Gastroesophageal sphincter (tissue), 4 donors: Measurements from ENCODE around the gene PRND. TPM values are rescaled to one million over a fixed set of nuclear protein-coding genes. Genes with fewer than 3 reads are reported as not detected.
"Not testable (repeated sequence)": the region's sequence is repeated elsewhere in the genome, so short reads cannot be mapped to it uniquely, and the experiment has no call there.

Source experiments
- ATAC-seq: fragments of 150-250 bp; one replicate; pipeline ENCODE4 v1.9.1; 2016; ENCODE audit warnings: mild to moderate bottlenecking, moderate library complexity
- H3K27ac ChIP-seq, 4 donors: fragments of 200-600 bp; sonication (generic) in 3 of 4; 1 replicate in 3 of 4; 2 replicates in 1 of 4; pipeline ENCODE4 v1.5.1; 2016 to 2019
- H3K27me3 ChIP-seq: fragments of 200-600 bp; sonication (generic); one replicate; pipeline ENCODE4 v1.5.1; 2019
- H3K36me3 ChIP-seq, 2 donors: fragments of 200-600 bp; sonication (generic); one replicate each; pipeline ENCODE4 v1.5.1; 2019; ENCODE audit warnings: control low read depth in 1 of 2
- H3K4me1 ChIP-seq, 3 donors: fragments of 200-600 bp; sonication (generic); 1 replicate in 2 of 3; 2 replicates in 1 of 3; pipeline ENCODE4 v1.5.1; 2016 to 2019; ENCODE audit warnings: control low read depth in 2 of 3
- H3K4me3 ChIP-seq, 2 donors: fragments of 200-600 bp; sonication (generic); one replicate each; pipeline ENCODE4 v1.5.1; 2019; ENCODE audit warnings: mild to moderate bottlenecking in 1 of 2, moderate library complexity in 1 of 2
- H3K9me3 ChIP-seq, 3 donors: fragments of 200-600 bp; sonication (generic); one replicate each; pipeline ENCODE4 v1.5.1; 2017 to 2019; ENCODE audit warnings: control low read depth in 2 of 3
- CTCF ChIP-seq, 4 experiments: fragments of 200-600 bp in 2 of 4; fragments of 450-650 bp in 2 of 4; sonication (generic) in 1 of 4; IDR thresholded peaks; one replicate each; pipeline ENCODE4 v1.5.1; 2017 to 2019; ENCODE audit warnings: antibody characterized with exemption in 4 of 4, mild to moderate bottlenecking in 2 of 4, moderate library complexity in 2 of 4
- EP300 ChIP-seq: sonication (generic); formaldehyde crosslinking; IDR thresholded peaks from one replicate; pipeline ENCODE4 v1.6.1; 2017; ENCODE audit warnings: antibody characterized with exemption, mild to moderate bottlenecking
- POLR2A ChIP-seq, 2 donors: fragments of 450-650 bp; IDR thresholded peaks; one replicate each; pipeline ENCODE4 v1.6.1; 2017; ENCODE audit warnings: antibody characterized with exemption in 2 of 2, mild to moderate bottlenecking in 2 of 2, moderate library complexity in 1 of 2
- POLR2AphosphoS5 ChIP-seq: sonication (generic); formaldehyde crosslinking; IDR thresholded peaks from one replicate; pipeline ENCODE4 v1.6.1; 2017; ENCODE audit warnings: antibody characterized with exemption
- WGBS, 2 donors: methylation state at CpG; one replicate each; pipeline ENCODE4 v1.1.5; 2018; ENCODE audit warnings: low coverage in 1 of 2; 5-methylcytosine and 5-hydroxymethylcytosine counted together
- total RNA-seq, 4 donors: library from RNA; depleted of rRNA; stranded (reverse); fragments of >200 nt; gene quantifications; one replicate each; pipeline ENCODE4 v1.1.0, GENCODE V29; 2016

Gene PRND
- total RNA-seq, 4 donors from 2014 or later: not detected

- Histone ChIP-seq H3K27me3 (no peaks in the 10 kb centered on the region), H3K27ac (no peak overlapping the region), H3K9me3 (no peaks in the 10 kb centered on the region), H3K36me3 (peaks cover 0 to 32% of the 10 kb centered on the region in 2 donors), H3K4me3 (no peak overlapping the region), H3K4me1 (peaks cover 0 to 10% (median 0%) of the 10 kb centered on the region in 3 donors)
- no peak for TF ChIP-seq POLR2A (IDR thresholded peaks at IDR 0.05)
- no peak for TF ChIP-seq EP300
- TF ChIP-seq CTCF (IDR thresholded peaks at IDR 0.05): no peak
- no peak for TF ChIP-seq POLR2AphosphoS5
- no peak for ATAC-seq
- WGBS, 2 donors: 77 to 100% methylated on average over 2 of the region's 2 CpGs
Observed at GRCh38 chr20:4697831-4698221, 23.9 kb upstream of the PRND start.

- H3K27me3 ChIP-seq: no peaks in the 10 kb centered on the region
- H3K4me1 ChIP-seq: peaks cover 0 to 21% (median 4%) of the 10 kb centered on the region in 3 donors
- no peaks in the 10 kb centered on the region for H3K9me3 ChIP-seq
- H3K4me3 ChIP-seq: no peak overlapping the region
- ATAC-seq: no peak
- H3K27ac ChIP-seq: no peak overlapping the region
- 60 to 83% methylated on average over 1 to 2 of the region's 9 CpGs for WGBS, 2 donors
- TF ChIP-seq POLR2A (IDR thresholded peaks at IDR 0.05) (no peak), CTCF (IDR thresholded peaks at IDR 0.05) (no peak), POLR2AphosphoS5 (no peak), EP300 (no peak)
- H3K36me3 ChIP-seq: peaks cover 0 to 27% of the 10 kb centered on the region in 2 donors
Observed at GRCh38 chr20:4699216-4699615, 22.5 kb upstream of the PRND start.

GRCh38 chr20:4699957-4700356 lies 21.8 kb upstream of the PRND start:
- 86 to 100% methylated on average over 2 to 3 of the region's 3 CpGs for WGBS, 2 donors

DNA sequence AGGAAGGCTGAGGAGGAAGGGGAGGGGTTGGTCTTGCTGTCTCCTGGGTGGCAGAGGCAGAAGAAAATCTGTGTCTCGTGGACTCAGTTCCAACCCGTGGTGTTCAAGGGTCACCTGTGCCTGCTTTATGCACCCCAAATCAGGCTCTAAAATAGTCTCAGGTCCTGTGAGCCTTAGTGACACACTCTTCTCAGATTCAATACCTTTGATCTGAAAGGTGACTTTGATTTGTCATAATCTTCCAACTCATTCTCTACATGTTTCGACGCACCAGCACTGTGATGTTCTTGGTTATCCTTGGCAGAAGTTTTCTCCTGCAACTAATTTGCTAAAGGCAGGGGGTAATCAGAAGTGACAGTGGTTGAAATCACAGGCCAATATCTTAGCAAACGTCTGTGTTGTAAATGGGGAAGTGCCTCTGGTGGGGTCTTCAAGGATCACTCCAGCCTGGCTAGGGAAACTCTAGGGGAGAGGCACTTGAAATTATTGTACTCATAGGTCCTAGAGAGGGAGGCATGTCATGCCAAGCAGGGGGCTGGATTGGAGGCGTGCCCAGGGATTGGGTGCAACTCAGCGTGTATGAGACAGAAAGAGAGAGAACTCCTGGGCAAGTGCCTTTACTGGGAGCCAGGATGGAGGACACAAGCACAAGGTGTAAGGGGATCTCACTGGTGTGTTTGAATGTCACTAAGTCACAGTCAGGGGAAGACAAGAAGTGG lies 19.0 kb upstream of the PRND start:
- Histone ChIP-seq H3K9me3 (no peaks in the 10 kb centered on the region), H3K4me3 (no peak overlapping the region), H3K27me3 (no peaks in the 10 kb centered on the region), H3K36me3 (peaks cover 0 to 22% of the 10 kb centered on the region in 2 donors), H3K27ac (no peak overlapping the region), H3K4me1 (peaks cover 0 to 16% (median 4%) of the 10 kb centered on the region in 3 donors)
- WGBS, 2 donors: 75 to 78% methylated on average over 5 to 6 of the region's 7 CpGs
- no peak for ATAC-seq
- no peak for TF ChIP-seq CTCF (IDR thresholded peaks at IDR 0.05)
- TF ChIP-seq EP300: no peak

More at GRCh38 chr20:4699957-4700356, 21.8 kb upstream of the PRND start:
- peaks cover 0 to 27% of the 10 kb centered on the region in 2 donors for H3K36me3 ChIP-seq
- no peak overlapping the region for H3K27ac ChIP-seq
- no peak for ATAC-seq
- no peaks in the 10 kb centered on the region for H3K27me3 ChIP-seq
- no peaks in the 10 kb centered on the region for H3K9me3 ChIP-seq
- TF ChIP-seq EP300 (no peak), POLR2AphosphoS5 (no peak), CTCF (IDR thresholded peaks at IDR 0.05) (no peak), POLR2A (IDR thresholded peaks at IDR 0.05) (no peak)
- no peak overlapping the region for H3K4me3 ChIP-seq
- peaks cover 0 to 26% (median 4%) of the 10 kb centered on the region in 3 donors for H3K4me1 ChIP-seq

DNA sequence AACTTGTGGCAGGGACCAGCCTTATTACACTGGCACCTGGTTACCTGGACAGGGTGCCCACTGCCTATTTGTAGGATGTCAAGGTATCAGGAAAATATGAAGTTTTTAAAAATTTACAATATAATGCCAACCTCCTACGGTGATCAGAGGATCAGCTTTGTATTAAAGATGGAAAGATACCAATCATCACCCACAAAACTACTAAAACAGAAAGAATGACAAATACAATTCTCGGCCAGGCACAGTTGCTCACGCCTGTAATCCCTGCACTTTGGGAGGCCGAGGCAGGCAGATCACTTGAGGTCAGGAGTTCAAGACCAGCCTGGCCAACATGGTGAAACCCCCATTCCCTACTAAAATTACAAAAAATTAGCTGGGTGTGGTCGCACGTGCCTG lies 18.4 kb upstream of the PRND start:
- Histone ChIP-seq H3K4me1 (peaks cover 0 to 16% (median 4%) of the 10 kb centered on the region in 3 donors), H3K9me3 (no peaks in the 10 kb centered on the region), H3K27ac (no peak overlapping the region), H3K4me3 (no peak overlapping the region), H3K27me3 (no peaks in the 10 kb centered on the region), H3K36me3 (peaks cover 0 to 22% of the 10 kb centered on the region in 2 donors)
- TF ChIP-seq POLR2A (IDR thresholded peaks at IDR 0.05) (no peak), POLR2AphosphoS5 (no peak), EP300 (no peak), CTCF (IDR thresholded peaks at IDR 0.05) (no peak)
- ATAC-seq: no peak
- WGBS, 2 donors: 69 to 90% methylated on average over 2 to 6 of the region's 6 CpGs

DNA sequence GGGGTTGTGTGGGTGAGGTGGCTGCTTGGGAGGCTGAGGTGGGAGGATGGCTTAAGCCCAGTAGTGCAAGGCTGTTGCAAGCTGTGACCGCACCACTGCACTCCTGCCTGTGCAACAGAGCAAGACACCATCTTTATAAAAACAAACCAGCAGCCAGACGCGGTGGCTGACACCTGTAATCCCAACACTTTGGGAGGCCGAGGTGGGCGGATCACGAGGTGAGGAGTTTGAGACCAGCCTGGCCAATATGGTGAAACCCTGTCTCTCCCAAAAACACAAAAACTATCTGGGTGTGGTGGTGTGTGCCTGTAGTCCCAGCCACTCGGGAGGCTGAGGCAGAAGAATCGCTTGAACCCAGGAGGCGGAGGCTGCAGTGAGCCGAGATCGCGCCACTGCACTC lies 14.8 kb upstream of the PRND start:
- H3K9me3 ChIP-seq, H3K4me3 ChIP-seq, H3K27ac ChIP-seq, H3K27me3 ChIP-seq, H3K36me3 ChIP-seq, ATAC-seq: not testable (repeated sequence)
- peaks cover 0 to 16% (median 4%) of the 10 kb centered on the region in 3 donors for H3K4me1 ChIP-seq
- 80 to 92% methylated on average over 1 to 6 of the region's 12 CpGs for WGBS, 2 donors
